MM.1S (cell line): ENCODE data around the gene TMOD1.

Source experiments
- EZH2 ChIP-seq: fragments of 300-600 bp; sonication (generic); optimal IDR thresholded peaks from 2 replicates; pipeline ENCODE3; 2017; ENCODE audit warnings: low read depth, mild to moderate bottlenecking, antibody characterized with exemption, low read length, mixed read lengths
- EZH2phosphoT487 ChIP-seq: fragments of 300-600 bp; sonication (generic); IDR thresholded peaks from 2 replicates; pipeline ENCODE4 v1.6.1; 2018; ENCODE audit warnings: antibody characterized with exemption, low read length
- TF ChIP-seq, protein P1 (sequence below): fragments of 300-600 bp; sonication (generic); IDR thresholded peaks from 2 replicates; pipeline ENCODE4 v1.5.1; 2016; ENCODE audit warnings: antibody characterized with exemption, low read length, mixed read lengths

DNA sequence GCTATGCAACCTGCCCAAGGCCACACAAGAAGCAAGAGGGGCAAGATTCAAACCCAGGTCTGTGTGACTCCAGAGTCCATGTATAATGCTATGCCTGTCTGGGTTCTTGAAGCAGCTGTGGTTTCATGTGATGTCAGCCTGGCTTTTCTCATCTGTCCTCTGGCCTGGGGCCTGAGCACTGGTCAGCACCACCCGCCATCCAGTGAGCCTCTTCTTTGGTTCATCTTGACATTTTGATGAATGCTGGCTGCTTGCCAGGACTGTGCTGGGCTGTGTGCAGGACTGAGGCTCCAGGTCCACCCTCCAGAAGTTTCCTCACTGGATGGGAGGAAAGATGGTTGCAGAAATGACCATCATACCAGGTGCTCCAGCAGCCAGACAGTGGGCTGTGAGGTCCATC, 70.2 kb downstream of the TMOD1 start:
- TF ChIP-seq, protein P1, sequence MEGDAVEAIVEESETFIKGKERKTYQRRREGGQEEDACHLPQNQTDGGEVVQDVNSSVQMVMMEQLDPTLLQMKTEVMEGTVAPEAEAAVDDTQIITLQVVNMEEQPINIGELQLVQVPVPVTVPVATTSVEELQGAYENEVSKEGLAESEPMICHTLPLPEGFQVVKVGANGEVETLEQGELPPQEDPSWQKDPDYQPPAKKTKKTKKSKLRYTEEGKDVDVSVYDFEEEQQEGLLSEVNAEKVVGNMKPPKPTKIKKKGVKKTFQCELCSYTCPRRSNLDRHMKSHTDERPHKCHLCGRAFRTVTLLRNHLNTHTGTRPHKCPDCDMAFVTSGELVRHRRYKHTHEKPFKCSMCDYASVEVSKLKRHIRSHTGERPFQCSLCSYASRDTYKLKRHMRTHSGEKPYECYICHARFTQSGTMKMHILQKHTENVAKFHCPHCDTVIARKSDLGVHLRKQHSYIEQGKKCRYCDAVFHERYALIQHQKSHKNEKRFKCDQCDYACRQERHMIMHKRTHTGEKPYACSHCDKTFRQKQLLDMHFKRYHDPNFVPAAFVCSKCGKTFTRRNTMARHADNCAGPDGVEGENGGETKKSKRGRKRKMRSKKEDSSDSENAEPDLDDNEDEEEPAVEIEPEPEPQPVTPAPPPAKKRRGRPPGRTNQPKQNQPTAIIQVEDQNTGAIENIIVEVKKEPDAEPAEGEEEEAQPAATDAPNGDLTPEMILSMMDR, result no peak
- TF ChIP-seq EZH2 (no peak), EZH2phosphoT487 (no peak)
